GM18870 (cell line): ENCODE measurements around the gene URI1.

Source experiments
- ATAC-seq: cut with Tn5 transposase; IDR thresholded peaks from one replicate; pipeline ENCODE4 v1.9.1; 2021; ENCODE audit warnings: moderate library complexity; ENCODE audit not compliant: unreplicated experiment

The URI1 gene

DNA sequence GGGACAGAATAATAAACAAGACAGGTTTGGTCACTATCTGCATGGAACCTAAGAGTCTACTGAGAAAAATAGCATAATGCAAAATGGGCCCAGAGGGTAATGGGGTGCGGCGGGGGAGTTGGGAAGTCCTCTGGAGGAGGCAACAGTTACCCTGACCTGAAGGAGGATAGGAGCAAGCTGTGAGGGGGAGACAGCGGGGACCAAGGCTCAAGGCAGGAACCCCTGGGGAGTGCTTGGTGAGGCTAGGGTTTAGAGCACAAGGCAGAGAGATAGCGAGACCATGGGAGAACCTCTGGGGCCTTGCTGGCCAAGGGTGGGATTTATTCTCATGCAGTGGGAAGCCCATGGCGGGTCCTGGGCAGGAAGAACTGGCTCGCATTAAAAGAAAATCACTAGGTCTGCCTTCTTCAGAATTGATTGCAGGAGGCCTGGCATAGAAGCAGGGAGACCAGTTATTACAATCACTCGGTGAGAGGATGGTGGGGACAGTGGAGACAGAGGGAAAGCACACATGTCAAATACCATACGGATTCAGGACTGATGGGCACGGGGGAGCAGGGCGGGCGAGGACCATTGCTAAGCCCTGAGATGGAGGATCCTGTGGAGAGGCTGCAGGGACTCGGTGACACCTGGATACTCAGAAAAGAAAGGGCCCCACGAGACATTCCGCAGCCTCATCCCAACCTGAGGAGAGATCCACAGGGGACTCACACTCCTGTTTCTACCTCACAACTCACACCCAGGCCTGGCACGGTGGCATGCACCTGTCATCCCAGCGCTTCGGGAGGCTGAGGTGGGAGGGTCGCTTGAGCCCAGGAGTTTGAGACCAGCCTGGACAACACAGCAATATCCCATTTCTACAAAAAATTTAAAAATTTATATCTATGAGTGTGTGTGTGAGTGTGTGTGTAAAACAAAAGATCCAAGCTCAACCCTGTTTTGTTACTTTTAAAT is 110.4 kb downstream of the URI1 start:
- ATAC-seq: no peak

DNA sequence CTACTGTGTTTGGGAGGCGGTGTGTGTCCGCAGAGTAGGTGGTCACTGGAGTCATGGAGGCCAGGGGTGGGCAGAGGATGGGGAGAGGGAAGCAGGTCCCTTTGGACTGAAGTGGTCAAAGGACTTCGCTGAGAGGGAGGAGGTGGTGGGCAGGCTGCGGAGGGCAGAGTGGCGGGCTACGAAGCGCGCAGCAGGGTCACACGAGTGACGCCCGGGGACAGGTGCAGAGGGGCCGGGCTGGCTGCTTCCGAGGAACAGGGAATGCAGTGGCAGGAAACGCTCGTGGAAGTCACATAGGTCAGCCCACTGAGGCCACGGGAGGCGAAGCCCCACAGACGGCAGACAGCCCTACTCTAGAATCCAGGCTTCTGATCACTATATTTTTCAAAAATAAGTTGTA is 111.5 kb downstream of the URI1 start:
- ATAC-seq: no peak

GRCh38 chr19:30054210-30054609 is 112.2 kb downstream of the URI1 start:
- ATAC-seq: no peak

DNA sequence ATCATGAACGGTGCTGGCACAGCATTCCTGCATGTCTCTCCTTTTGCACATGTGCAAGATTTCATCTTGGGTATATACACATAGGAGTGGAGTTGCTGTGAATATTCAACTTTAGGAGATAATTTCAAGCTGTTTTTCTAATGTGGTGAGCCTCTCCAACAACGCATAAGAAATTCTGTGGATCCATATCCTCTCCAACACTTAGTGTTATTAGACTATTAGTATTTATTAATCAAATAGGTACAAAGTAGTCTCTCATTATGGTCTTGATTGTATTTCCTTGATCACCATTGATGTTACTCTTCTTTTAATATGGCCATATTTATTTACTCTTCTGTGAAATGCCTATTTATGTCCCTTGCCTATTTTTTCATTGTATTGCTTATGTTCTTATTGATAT is 114.5 kb downstream of the URI1 start:
- no peak for ATAC-seq

- ATAC-seq: no peak
Observed at GRCh38 chr19:30059741-30060457, 117.9 kb downstream of the URI1 start.

DNA sequence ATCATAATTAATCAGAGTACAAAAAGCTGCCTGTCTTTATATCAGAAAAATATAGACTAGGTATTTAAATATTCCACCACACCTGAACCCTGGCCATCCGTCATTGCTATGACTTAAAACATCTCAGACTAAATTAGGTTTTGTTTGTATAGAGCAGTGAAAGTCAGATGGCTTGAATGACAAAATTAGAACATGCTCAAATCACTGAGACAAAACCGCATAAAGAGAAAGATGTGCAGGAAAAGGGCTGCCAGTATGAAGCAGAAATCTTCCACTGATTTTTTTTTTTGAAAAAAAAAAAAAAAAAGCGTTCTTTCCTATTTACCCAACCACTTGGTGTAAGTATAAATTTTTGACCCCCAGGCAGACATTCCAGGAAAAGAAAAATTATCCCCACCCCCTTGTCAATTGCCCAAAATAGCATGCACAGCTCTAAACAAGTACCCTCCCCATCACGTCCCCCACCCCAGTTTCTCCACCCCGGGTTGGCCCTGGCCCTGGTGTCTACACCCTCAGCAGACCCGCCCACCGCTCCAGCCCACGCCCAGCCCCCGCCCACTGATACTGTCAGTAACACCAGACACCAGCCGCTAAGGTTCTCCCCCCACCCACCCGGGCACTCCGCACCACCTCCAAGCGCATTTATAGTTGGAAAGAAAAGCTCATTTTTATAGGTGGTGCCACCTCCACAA is 118.6 kb downstream of the URI1 start:
- ATAC-seq: no peak

GRCh38 chr19:30061223-30062064 is 119.4 kb downstream of the URI1 start:
- ATAC-seq: no peak

- ATAC-seq: no peak
Observed at GRCh38 chr19:30062065-30062906, 120.2 kb downstream of the URI1 start.

DNA sequence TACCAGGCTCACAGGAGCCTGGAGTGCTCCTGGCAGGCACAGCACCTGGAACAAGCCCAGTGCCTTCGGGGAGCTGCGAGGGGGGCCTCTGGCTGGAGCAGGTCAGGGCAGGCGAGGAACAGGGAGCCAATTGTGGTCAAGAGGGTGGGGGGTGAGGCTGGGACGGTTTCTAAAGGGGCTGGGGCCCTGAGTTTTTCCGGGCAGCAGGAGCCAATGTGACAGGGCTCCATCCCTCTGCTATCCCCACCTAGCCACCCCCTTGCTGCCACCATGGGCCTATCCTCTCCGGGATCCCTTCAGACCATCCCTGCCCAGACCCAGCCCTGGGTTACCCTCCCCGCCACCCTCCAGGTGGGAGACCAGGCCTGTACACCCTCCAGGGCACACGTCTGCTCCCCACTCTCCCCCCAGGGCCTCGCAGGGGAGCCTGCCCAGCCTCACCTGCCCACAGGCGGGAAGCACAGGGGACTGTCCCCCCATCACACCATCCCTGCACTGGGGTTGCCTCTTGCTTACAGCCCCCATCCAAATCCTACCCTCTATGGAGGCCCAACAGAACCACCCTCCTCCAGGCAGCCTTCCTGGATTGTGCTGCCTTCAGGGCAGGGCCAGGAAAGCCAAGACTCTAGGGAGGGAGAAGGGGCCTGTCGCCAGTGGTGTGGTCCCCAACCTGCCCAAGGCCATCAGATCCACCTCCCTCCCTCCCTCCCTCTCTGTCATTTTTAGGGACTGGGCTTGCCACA is 121.0 kb downstream of the URI1 start:
- no peak for ATAC-seq

DNA sequence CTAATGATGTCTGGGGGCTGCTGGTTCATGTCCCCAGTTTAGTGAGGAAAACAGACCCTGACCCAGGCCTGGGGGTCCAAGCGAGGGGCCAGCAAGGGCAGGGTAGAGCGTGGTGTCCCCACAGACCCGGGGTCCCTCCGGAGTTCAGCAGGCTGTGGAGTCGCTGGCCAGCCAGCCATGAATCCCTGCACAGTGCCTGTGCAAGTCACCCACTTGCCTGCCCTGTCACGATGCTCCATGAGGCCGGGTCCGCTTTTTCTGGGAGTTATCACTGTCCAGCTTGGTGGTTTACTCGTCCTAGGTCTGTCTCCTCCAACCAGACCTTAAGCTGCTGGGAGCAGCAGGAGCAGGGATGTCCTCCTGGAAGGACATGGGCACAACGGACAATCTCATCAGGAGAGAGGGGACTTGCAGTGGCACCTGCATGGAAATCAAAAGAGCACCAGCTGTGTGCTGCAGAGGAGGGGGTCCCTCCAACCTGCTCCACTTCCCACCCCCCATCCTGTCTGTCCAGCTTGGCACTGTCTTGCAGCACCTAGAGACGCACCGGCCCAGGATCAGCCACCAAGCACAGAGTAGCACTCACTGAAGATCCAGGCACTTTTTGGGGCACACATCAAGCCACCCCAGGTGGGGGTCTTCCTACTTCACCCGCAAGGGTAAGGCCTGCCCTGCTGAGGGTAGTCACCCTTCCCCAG is 121.8 kb downstream of the URI1 start:
- ATAC-seq: no peak

DNA sequence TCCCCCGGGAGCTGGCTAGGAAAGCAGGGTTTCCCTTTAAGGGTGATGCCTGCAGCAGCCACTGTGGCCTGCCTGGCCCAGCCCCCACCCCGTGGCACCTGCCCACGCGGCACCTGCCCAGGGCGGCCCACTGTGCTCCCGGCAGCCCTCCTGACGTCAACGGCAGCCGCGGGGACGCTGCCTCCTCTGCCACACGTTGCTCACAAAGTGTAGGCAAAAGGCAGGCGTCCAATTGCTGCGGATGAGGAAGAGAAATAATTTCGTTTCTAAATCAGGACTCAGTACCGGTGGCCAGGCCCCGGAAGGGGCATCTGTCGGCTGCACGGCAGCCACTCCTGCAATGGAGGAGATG is 122.3 kb downstream of the URI1 start:
- ATAC-seq: no peak

GRCh38 chr19:30064771-30065494 is 122.9 kb downstream of the URI1 start:
- no peak for ATAC-seq

DNA sequence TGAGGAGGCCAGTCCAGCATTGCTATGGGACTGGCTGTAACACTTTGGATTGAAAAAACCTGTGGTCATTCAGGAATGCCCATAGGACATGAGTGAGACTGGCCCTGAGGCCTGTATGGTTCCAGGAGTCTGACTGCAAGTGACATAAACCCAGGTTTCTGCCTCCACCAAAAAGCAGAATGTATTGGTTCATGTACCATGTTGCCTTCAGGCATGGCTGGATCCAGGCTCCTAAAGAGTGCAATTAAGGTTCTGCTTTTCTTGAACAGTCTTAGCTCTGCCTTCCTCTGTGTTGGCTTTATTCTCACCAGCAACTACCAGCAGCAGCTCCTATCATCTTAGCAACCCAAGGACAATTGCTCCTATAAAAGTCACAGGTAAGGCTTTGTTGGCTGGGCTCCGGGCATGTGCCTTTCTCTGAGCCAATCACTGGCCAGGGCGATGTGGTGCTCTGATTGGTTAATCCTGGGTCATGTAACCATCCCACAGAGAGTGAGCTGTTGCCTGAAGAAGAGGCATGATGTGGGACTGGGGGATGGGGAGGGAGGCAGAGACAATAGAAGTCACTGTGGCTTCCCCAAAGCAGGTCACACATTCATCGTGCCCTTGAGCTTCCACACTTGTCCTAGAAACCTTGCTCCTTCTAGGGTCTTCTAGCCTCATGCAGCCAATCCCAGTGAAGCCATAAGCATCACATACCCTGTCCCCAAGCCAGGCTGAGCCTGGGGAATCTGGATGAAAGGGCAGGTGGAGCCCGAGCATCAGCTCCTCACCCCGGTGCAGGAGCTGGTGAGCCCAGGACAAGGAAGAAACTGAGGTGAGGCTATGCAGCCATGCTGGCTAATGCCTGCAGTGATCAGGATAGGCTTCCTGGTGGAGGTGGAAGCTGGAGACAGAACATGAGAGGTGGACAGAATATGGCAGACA is 123.9 kb downstream of the URI1 start:
- ATAC-seq: no peak
